HG02981 (cell line): Measurements from ENCODE around the gene VSIG10.
A peak's percentile ranks its signal among the peaks of the same experiment; 100 is the strongest.

Experiments
- ATAC-seq: cut with Tn5 transposase; IDR thresholded peaks from one replicate; pipeline ENCODE4 v1.9.1; 2021; ENCODE audit warnings: mild to moderate bottlenecking, moderate library complexity; ENCODE audit not compliant: unreplicated experiment

VSIG10 gene

DNA sequence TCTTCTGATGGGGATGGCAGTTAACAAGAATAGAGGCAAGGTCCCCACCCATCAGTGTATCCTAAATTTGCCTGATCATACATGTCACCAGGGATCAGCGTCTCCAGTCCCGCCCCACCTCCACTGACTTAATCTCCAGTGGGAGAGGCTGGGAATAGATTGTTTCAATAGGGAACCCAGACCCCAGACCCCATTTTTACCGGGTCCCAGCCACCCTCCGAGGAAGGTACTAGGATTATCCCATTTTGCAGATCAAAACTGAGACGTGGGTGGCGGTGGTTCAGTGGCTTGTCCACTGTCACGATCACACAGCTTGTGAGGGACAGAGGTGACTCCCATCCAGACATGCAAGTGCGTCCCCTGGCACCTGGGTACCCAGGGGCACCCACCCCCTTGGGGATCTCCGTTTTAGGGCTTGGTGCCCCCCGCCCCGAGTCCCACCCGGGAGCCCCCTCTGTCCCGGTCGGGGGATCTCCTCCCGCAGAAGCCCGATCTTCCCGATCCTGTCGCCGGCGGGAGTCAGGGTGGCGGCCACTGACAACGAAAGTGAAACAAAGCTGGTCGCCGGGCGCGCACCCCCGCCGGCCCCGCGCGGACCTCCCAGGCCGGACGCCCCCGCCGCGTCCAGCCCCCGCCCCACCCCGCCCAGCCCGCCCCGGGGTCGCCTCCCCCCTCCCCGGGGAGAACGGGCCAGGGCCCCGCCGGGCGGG is 43.4 kb downstream of the VSIG10 start:
- ATAC-seq: peak; percentile 25

DNA sequence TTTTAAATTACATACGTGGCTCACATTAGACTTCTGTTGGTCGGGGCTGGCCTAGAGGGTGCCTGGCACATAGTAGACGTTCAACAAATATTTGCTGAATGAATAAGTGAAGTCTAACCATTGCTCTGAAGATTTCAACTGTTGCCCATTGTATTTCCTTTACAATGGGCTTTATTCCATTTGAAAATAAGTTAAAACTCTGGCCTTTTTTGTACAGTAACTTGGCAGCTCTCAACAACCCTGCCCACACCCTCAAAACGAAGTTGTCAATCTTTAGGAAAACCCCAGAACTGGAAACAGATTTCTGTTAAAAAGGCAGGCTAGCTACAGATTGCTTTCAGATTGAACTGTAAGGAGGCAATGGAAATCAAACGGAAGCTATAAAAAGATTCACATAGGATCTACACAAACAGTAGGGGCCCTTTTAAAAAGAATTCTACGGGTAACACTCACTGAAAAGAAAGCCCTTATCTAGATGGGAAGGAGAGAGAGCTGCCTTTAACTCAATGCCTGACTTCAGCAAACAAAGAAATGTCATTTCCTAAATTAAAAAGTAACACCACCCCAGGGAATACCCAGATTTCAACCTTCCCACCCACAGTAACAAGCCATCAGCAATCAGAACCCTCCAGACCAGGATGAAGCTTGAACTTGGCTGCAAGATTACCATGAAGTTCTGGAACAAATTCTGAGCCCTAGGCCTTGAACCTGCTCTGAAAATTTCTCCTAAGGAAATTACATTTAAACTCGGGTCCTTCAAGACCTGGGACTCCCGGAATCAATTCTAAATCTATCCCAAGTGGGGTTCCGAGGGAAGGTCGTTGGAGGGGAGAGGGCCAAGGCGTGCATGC is 44.2 kb downstream of the VSIG10 start:
- no peak for ATAC-seq

DNA sequence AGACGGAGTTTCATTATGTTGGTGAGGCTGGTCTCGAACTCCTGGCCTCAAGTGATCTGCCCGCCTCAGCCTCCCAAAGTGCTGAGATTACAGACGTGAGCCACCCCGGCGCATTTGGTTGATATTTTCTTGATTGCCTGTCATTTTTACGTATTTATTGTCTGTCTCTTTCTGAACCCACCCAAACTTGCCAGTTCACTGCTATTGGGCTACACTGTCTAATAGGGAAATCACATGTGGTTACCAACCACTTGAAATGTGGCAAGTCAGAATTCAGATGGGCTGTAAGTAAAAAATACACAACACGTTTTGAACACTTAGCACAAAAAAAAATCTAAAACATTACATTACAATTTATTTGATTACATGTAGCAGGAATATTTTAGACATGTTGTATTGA is 44.9 kb downstream of the VSIG10 start:
- ATAC-seq: no peak

DNA sequence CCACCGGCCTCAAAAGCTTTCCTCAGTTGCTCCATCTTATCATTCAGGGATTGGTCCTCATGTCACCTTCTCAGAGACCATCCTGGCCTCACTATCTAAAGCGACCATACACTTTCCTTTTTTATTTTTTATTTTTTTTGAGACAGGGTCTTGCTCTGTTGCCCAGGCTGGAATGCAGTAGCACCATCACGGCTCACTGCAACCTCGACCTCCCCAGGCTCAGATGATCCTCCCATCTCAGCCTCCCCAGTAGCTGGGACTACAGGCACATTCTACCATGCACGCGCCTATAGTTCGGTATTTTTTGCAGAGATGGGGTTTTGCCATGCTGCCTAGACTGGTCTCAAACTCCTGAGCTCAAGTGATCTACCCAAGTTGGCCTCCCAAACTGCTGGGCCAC is 45.6 kb downstream of the VSIG10 start:
- ATAC-seq: no peak

DNA sequence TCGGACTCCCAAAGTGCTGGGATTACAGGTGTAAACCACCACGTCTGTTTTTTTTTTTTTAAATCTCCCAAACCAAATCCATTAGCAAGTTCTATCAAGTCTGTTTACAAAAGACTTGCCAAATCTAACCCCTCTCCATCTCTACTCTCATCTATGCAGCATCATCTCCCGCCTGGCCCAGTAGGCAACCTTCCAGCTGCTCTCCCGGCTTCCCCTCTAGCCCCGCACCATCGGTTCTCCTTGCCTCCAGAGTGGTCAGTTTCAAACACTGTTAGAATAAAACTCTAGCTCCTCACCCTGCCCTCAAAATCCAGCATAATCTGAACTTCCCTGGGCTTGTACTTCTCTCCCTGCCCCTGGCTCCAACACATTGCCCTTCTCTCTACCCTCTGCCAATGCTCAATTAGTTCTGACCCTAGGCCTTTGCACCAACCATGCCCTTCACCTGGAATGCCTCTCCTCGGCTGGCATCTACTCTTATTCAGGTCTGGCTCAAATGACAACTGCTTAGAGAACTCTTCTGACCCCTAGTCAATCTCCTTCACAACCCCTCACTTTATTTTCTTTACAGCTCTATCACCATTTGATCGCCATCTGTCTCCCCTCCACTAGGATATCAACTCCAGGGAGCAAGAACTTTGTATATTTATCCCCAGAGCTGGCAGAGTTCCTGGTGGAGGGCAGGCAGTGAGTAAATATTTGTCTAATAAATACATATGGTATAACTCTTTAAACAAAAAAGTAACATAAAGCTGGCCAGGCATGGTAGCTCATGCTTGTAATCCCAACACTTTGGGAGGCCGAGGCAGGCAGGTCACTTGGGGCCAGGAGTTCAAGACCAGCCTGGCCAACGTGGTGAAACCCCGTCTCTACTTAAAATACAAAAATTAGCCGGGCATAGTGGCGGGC is 47.7 kb downstream of the VSIG10 start:
- no peak for ATAC-seq

DNA sequence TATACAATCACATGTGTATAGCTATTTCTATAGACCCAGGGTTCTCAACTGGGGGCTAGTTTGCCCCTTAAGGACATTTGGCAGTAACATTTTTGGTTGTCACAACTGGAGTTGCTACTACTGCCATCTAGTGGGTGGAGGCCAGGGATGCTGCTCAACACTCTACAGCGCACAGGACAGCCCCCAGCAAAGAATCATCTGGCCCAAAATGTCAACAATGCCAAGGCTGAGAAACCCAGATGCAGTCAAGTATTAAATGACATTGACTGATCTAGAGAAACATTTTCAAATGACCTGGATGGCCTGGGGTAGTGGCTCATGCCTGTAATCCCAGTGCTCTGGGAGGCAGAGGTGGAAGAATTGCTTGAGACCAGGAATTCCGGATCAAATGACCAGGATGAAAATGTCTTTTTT is 48.7 kb downstream of the VSIG10 start:
- ATAC-seq: peak; percentile 79

DNA sequence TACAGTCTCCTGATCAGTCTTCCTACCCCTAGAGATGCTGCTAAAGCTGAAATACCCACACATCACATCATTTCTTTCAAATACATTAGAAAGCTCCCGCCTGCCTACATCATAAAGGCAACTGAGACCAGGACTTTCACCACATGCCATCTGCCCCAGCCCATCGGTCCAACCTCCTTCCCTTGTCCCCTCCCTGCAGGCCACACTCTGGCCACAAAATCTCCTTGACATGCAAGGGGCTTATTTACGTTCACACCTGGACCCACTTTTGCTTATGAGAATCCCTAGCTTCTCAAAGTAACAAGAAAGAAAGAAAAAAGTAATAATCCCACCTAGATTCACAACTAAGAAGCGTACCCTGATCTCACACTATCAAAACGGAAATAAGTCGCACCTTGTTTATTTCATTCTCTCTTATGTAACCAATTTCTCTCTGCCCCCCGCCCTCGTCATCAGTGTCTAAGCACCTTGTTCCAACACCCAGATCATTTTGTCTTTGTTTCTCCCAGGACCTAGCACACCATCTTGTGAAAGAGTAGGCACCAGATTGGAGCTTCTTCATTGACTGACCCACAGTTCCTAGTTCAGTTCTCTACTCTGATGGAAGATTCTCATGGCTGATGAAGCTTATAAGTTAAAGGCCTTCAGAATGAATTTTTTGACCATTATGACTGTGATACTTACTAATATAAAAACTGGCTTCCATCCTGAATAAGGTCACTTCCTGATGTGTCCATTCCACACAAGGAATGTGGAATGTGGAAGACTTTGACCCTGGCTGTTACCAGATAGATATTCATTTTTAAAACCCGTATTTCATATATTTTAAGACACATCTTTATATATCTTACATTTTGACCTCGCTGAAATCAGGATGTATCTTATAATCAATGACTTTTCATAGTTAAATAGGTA is 50.5 kb downstream of the VSIG10 start:
- no peak for ATAC-seq

DNA sequence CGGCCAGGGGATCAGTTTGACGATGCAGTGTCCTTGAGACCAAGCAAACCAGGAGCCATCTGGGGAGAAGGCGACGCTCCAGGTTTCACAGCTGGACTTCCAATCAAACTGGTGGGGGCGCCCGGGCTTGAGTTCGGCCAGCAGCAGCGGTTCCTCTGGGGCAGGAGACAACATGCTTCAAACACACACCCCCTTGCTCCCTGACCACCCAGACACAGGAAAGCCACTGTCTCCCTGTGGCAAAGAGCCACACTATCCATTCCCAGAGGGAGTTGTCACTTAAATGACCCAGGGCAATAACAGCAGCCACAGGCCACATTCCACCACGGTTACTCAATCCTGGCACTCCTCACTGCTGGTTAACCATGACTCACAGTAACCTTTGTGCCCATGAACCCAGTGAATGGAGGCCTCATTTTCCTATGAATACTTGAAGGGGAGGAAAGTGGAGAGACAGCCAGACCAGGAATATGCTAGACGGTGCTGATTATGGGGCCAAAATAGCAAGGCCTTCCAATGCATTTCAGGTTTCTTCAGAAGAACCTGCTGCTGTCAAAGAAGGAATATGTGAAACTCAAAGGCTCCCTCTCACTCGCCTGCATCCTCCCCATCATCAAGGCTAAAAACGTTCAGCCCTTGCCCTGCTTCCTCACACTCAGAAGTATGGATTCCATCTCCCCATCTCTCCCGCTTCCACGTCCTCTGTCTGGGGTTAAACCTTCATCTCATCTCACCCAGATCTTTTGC is 51.3 kb downstream of the VSIG10 start:
- no peak for ATAC-seq

DNA sequence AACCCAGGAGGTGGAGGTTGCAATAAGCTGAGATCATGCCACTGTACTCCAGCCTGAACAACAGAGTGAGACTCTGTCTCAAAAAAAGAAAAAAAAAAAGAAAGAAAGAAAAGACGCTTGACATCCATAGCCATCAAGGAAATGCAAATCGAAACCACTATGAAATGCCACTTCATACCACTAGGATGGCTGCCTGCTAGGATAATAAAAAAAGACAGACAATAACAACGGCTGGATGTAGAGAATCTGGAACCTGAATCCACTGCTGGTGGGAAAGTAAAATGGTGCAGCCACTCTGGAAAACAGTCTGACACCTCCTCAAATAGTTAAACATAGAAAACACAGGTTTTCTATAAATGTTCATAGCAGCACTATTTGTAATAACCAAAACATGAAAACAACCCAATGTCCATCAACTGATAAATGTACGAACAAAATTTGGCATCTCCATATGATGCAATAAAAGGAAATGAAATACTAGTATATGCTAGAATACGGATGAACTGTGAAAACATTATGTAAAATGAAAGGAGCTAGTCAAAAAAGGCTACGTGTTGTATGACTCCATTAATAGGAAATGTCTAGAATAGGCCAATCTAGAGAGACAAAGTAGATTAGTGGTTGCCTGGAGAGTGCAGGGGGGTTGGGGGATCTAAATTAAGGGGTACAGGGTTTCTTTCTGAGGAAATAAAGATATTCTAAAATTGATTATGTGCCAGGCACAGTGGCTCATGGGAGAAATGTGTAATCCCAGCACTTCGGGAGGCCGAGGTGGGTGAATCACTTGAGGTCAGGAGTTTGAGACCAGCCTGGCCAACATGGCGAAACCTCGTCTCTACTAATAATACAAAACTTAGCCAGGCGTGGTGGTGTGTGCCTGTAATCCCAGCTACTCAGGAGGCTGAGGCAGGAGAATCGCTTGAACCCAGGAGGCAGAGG is 52.6 kb downstream of the VSIG10 start:
- no peak for ATAC-seq

DNA sequence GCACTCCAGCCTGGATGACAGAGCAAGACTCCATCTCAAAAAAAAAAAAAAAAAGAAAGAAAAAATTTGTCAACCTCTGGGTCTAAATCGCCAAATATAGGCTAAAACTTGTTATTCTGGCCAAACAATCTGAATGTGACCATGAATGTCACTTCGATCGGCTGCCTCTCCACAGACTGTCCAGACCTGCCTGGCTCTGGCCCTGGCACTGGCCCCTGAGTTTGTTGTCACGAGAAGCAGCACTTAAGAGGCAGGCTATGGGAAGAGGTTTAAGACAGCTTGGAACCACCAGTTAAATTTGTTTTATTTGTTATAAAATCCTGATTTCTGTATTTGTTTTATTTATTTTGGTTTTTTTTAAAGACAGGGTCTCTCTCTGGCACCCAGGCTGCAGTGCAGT is 57.4 kb downstream of the VSIG10 start:
- ATAC-seq: no peak

DNA sequence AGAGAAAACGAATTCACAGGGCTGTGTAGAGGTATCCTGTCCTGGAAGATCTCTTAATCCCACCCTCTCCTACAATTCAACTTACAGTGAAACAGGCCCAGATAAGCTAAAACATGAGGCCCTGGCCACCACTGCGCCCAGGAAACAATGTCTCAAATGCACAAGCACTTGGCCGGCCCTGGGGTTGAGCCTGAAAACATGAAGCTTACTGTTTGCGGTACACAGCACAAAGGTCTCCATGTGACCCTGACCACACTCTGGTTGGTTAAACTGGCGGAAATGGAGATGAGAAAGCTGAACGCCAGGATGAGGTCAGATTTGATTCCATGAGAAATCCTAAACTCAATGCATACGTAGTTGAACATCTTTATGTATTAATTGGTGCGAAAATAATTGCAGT is 59.2 kb downstream of the VSIG10 start:
- no peak for ATAC-seq

DNA sequence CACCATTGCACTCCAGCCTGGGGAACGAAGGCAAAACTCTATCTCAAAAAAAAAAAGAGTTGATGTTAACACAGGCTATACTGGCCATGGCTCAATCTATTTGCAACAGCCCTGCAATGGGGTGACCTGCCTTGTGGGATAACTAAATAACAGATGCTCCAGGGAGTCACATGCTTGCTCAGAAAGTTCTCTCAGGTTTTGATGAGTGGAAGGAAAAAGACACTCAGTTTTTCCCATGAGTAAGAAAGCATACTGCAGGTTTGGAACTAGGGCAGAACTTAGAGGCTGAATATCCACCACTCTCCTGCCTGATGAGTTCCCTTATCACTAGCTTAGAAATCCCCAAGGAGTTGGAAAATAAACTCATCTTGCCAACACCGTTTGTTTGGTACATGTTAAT is 59.7 kb downstream of the VSIG10 start:
- no peak for ATAC-seq

DNA sequence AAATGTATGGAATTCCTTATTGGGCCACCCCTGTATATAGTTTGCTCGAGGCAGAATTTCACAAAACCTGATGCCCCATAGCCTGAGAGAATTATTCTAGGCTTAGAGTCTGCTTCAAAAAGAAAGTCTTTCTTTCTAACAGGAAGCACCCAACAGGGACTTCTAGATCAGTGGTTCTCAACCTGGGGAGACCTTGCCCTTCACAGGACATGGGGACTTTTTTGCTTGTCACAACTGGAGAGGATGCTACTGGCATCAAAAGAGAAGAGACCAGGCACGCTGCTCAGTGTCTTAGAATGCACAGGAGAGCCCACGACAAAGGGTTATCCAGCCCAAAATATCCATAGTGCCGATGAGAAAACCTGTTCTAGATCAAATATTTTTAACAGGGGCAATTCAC is 61.7 kb downstream of the VSIG10 start:
- ATAC-seq: no peak

DNA sequence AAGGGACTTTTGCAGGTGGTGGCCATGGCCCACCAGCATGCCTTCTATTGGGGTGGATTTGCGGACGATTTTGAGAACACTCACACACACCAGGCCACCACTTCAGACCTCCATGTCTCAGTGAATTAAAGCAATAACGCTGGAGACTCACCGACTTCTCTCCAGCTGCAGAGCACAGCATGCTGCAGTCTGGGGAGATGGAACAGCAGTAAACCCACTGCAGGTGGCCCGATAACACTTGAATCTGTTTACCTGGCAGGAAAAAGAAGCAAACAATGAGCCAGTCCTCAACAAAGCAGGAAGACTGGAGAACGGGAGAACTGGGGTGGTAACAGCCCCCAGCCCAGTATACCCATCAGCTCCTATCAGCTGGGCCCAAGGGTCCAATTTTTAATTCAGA is 65.7 kb downstream of the VSIG10 start:
- no peak for ATAC-seq

DNA sequence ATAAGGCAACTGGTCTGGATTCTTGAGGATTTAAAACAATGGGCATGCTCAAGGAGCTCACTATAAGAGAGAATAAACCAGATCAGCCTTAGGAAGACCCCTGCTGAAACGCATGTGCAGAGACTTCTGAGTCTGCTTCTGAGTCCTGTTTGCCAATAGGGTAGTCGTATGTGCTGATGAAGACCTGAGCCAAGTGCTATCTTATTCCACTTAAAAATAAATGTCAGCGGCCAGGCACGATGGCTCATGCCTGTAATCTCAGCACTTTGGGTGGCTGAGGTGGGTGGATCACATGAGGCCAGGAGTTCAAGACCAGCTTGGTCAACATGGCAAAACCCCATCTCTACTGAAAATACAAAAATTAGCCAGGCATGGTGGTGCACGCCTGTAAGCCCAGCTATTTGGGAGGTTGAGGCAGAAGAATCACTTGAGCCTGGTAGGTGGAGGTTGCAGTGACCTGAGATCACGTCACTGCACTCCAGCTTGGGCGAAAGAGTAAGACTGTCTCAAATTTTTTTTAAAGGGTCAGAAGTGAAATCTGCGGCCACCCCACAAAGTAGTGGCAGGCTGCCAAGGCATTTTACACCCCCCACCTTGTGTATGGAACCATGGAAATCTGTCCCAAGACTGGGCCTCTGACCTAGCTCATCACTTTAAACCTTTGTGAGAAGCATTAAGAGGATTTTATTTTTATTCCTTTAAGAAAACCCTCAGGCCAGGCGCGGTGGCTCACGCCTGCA is 67.0 kb downstream of the VSIG10 start:
- no peak for ATAC-seq

DNA sequence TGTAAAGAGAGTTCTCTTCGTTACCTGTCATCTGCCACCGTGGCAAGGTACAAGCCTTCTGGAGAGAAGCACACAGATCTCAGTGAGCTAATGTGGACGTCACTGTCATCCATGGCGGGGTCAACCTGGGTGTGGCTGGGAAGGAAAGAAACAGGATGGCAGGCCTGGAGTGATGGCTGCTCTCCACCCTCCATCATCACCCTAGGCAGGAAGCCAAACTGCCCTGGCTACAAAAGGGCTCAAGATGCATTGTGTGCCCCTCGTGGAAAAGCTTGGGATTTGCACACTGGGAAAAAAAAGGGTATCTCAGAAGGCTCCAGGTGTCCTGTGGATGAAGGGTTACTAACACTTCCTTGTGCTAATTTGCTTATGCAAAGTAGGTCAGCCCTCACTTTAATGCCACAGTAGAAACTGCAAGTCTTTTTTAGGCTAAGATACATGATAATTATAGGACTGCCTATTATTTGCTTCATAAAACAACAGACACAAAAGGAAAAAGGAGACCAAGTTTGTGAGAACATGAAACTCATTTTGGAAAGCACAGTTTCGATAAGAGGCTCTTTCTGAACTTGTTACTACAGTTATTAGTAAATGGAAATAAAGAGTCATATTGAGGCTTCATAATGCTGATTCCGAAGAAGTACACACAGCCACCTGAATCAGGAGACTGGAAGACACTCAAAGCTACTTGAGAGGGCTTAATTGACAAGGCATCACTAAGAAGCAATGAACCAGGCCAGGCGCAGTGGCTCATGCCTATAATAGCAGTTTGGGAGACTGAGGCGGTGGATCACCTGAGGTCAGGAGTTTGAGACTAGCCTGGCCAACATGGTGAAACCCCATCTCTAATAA is 68.4 kb downstream of the VSIG10 start:
- ATAC-seq: peak; percentile 83
